GM19438 (cell line): ENCODE data around the gene IVNS1ABP.
"Not testable (repeated sequence)": the region's sequence is repeated elsewhere in the genome, so short reads cannot be mapped to it uniquely, and the experiment has no call there.

Source experiments
- ATAC-seq: cut with Tn5 transposase; IDR thresholded peaks from one replicate; pipeline ENCODE4 v1.9.1; 2021; ENCODE audit warnings: low read depth; ENCODE audit not compliant: unreplicated experiment

Gene IVNS1ABP

DNA sequence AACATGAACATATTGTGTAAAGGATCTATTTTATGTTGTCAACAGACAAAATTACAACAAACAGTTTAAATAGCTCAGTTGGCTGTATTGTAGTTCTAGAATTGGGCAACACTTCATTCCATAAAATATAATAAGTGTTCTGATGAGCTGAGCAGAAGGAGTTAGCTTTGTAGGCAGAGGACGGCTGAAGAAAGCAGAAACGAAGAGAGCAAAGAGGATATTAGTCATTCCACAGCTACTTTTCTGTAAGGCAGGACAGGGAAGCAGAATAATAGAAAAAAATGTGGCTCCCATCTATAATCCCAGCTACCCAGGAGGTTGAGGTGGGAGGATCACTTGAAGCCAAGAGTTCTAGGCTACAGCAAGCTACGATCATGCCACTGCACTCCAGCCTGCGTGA lies 20.2 kb upstream of the IVNS1ABP start:
- ATAC-seq, result no peak

- ATAC-seq, result no peak
Measured at GRCh38 chr1:185334182-185334581, 17.1 kb upstream of the IVNS1ABP start.

- ATAC-seq, result no peak
Measured at GRCh38 chr1:185328255-185328654, 11.2 kb upstream of the IVNS1ABP start.

GRCh38 chr1:185325413-185325812 lies 8.4 kb upstream of the IVNS1ABP start:
- ATAC-seq, result no peak

DNA sequence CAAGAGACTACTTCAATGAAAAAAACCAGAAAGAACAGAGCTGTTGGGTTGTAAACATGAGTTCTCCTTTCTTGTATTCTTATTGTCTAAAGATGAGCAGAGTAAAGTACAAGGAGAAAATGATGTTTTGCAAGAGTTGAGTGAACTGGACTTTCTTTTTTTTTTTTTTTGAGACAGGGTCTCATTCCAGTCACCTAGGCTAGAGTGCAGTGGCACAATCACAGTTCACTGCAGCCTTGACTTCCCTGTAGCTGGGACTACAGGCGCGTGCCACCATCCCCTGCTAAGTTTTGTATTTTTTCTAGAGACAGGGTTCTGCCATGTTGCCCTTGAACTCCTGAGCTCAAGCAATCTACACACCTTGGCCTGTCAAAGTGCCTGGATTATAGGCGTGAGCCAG lies 7.1 kb upstream of the IVNS1ABP start:
- no peak for ATAC-seq

DNA sequence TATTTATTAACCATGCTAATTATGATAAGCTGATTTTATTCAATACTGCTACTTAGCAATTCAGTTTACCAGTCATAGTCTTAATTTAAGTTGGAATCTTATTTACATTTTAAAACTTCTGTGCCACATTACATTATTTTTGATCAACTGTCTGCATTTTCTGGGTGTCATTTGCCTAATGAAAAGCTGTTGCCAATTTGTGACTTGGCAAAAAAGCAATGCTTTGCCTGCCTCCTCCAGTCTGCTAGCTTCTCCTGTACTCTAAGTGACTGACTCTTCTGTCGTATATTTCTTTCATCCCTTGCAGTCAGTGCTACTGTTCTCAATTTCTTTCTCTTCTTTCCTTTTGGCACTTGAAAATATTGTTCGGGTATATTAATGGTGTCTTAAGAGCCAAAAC lies 5.6 kb upstream of the IVNS1ABP start:
- no peak for ATAC-seq

- ATAC-seq, result not testable (repeated sequence)
Measured at GRCh38 chr1:185321653-185322221, 4.7 kb upstream of the IVNS1ABP start.

GRCh38 chr1:185321104-185321503 lies 4.1 kb upstream of the IVNS1ABP start:
- not testable (repeated sequence) for ATAC-seq

DNA sequence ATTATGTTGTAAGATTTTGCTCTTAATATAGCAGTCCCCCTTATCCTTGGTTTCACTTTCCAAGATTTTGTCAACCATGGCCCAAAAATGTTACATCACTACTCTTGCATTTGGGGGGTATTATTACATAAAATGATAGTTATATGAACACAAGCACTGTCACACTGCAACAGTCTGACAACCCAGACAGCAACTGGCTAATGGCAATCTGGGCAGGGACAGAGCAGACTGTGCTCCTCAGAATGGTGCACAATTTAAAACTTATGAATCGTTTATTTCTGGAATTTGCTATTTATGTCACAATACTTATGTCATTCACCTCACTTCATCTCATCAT lies 2.1 kb upstream of the IVNS1ABP start:
- ATAC-seq, result no peak

- ATAC-seq, result no peak
Measured at GRCh38 chr1:185318431-185319138, 1.5 kb upstream of the IVNS1ABP start.

DNA sequence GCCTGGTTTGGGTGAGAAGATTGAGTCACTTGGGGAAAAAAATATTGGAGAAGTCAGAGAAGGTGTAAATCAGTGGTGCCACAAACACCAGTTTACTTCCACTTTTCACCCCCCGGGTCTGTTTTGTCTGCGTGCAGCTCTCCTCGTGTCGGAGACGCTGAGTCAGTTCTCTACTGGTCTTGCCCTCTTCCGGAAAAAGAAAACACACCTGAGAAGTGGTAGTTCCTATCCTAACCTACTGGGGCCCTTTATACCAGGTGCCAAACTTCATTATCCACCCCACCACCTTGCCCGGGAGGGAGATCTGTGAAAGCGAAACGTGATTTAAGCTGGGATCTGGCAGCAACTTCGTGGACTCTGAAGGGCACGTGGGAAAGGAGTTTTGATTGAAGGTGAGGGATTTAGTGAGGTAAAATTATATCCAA lies 855 bp upstream of the IVNS1ABP start:
- peak; percentile 33 for ATAC-seq

- peak; percentile 50 for ATAC-seq
Measured at GRCh38 chr1:185316163-185317033, 645 bp downstream of the IVNS1ABP start.

DNA sequence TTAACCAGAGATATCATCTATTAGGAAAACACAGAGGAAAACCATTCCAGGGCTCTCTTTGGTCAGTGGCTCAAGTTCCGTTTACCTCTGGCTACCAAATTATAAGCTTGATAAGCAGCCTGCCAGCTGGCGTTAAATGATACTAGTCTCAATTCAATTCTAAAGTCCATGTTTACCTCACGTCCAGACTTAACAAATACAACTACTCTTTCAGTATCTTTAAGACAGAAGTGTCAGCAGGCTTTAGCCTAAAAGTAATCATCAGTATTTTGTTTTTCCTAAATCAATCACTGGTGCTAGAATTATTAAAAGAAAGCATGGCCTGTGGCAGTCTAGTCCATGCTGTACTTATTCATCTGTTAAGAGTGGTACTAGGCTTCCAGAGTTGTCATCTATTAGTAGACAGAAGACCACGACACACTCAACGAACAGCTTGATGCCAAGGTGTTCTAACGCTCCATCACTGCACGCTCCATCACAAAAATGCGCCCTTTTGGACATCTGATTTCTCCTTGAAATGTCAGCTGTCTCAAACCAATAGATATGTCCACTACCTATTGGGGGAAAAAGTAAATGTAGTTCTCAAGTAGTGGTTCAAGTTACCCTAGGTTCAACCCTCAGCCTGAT lies 1.5 kb downstream of the IVNS1ABP start:
- ATAC-seq, result peak; percentile 1

- ATAC-seq, result no peak
Measured at GRCh38 chr1:185314411-185314810, 2.6 kb downstream of the IVNS1ABP start.

GRCh38 chr1:185312361-185313138 lies 4.5 kb downstream of the IVNS1ABP start:
- no peak for ATAC-seq

DNA sequence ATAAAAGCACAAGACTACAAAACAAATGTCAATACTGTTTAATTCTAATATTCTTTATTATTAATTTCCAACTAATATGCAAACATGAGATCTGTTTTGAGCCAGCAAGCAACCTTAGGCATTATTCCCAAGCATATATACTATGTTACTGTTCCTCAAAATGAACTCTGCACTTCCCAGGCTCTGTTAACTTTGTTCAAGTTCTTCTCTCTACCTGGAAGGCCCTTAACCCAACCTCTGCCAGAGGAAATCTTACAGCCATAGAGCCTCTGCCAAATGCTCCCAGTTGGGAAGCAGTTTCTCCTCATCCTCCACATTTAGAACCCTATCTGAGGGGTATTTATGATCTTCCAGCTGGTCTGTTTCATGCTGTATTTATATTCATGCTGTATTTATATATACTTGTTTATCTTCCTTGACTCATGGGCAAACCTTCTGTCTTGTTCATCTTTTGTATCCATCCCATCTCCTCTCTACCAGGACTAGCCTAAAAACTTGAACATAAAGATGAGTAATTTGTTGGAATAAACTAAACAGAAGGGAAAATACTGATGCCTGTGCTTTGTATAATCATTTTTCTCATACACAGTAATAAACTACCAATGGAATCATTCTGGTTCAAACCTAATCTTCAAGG lies 5.3 kb downstream of the IVNS1ABP start:
- no peak for ATAC-seq

DNA sequence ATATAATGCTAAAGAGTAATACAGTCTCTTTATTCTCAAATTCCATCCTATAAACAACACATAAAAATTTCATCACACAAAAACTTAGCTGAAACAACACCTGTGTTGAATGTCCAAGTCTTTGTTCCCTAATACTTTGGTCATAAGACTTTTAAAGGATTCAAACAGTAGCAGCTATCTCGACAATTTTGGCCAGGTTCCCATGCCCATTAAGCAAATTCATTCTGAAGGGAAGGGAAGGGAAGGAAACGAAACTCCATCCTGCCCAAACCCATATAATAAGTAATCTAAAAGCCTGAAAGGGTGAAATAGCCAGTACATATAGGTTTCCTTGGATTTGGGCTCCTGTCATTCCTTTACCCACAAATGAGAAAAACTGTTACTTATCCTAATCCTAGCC lies 7.5 kb downstream of the IVNS1ABP start:
- no peak for ATAC-seq

- no peak for ATAC-seq
Measured at GRCh38 chr1:185308126-185308525, 8.9 kb downstream of the IVNS1ABP start.

- no peak for ATAC-seq
Measured at GRCh38 chr1:185305419-185305818, 11.6 kb downstream of the IVNS1ABP start.

DNA sequence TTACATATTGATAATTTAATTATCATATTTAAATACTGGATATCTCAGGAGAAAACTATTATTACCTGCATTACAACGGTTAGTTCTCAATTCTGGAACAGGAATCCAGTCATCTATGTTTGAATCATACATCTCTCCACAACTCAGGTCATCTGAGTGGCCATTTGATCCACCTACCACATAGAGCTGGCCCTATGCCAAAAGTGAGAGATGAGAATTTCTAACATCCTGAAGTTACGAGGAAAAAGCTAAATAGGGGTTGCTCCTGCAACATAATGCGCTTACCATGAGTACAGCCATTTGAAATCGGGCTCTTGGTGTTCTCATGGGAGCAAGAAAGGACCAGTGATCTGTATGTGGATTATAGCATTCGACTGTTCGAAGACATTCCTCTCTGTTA lies 16.9 kb downstream of the IVNS1ABP start:
- ATAC-seq, result no peak
